Fibroblast of skin of right quadriceps (primary cell): ENCODE results near the gene IL1B.
"Not testable (repeated sequence)": the region's sequence is repeated elsewhere in the genome, so short reads cannot be mapped to it uniquely, and the experiment has no call there.

Experiments
- DNase-seq: peaks from one replicate; pipeline ENCODE4 v3.0.0-alpha.2; 2013

The IL1B gene

DNA sequence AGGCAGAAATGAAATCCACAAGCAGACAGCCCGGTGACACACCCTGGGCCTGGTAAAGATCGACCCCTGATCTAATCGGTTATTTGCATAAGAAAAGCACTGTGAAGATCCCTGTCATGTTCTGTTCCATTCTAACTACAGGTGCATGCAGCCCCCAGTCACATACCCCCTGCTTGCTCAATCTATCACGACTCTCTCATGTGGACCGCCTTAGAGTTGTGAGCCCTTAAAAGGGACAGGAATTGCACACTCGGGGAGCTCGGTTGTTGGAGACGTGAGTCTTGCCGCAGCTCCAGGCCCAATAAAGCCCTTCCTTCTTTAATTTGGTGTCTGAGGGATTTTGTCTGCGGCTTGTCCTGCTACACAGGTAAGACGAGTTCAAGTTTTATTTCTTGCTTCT lies 13.4 kb upstream of the IL1B start:
- no peak for DNase-seq

DNA sequence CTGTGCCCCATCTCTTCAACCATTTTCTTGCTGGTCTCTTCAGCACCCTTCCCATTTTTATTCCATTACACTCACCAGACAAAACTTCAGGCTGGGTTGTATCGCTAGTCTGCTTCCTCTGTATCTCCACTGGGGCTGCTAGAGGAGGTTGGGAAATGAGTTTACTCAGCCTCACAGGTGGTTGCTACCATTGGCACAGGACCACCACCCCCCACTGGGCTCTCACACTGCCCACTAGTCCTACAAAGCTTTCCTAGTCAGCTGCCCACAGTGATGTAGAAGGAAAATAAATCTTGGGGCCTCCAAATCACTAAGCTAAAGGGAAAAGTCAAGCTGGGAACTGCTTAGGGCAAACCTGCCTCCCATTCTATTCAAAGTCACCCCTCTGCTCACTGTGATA lies 12.3 kb upstream of the IL1B start:
- DNase-seq = no peak

DNA sequence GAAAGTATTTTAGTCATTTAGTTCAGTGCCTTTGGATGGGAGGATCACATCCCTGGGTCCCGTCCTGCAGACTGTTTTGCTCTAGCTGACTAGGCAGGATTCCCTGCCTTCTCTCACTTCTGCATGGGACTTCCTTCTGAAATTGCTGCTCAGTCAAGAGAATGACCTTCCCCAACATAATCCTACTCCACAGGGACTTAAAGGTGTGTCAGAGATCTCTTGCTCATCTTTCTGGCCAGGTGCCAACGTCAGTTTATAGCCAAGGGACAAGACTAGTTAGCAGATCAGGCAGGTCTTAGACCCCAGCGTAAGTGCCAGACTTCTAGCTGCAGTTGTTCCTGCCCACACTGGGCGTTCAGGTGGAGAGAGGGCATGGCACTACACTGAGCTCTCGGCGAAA lies 9.5 kb upstream of the IL1B start:
- no peak for DNase-seq

DNA sequence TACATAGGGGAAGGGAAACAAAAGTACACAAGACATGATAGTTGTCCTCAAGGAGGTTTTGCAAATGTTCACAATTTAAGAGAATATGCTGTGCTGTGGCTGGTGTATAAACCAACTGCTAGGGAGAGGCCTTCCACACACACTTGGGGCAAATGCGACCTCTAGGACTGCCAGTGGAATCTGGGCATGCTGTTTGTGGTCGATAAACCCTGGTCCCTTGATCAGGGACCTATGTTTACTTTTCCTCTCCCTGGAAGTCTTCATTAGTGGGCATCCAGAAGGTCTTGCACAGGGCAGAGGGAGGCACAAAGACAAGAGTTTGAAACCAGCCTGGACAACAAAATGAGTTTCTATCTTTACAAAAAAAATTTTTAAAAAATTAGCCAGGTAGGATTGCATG lies 7.3 kb upstream of the IL1B start:
- DNase-seq = no peak

DNA sequence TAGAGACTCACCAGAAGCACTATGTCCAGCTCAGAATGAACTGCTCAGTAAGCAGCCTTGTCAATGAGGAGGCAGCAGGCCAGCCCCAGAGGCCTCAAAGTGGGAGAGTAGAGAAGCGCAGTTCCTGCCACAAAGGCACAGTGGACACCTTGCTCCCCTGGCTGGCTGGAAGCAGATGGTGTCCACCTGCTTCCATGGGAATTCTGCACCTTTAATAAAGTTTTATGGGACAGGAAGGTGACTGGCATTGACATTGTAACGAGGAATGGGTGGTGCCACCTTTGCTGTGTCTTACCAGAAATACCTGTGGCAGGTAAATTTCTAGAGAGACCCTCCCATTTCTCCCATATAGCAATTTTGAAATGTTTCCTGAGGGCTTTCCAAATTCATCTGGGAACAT lies 6.7 kb upstream of the IL1B start:
- no peak for DNase-seq

DNA sequence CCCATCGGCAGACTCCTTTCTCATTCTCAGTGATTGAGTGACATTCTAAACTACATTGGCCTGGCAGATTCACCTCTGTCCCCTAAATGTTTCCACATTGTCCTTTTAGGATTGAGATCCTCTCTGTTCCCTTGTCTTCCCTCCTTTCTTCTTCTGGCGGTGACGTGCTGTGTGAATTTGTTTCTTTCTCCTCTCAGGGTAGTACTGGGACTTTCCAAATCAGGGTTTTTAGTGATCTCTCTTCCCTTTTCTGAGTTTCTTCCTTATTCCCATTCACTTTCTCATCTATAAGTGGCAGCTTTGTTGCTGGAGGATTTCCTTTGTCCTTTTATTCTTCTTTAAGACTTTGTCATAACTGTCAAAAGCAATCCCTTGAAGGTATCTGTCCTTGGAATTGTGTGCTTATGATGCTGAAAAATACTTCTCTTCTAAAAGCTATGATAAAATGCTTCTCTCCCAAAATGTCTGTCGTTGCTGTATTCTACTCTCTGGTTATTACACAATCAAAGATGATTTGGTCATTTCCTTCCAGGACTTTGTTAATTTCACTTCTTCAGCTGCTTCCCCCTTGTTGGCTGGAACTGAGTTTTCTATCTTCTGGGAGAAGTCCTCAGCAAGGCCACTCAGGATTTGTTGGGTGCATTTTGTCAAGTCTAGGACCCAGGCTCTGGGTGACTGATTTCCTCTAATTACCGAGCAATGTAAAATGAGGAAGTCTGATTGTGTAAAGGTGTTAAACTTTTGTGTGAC lies 4.9 kb upstream of the IL1B start:
- DNase-seq = no peak

DNA sequence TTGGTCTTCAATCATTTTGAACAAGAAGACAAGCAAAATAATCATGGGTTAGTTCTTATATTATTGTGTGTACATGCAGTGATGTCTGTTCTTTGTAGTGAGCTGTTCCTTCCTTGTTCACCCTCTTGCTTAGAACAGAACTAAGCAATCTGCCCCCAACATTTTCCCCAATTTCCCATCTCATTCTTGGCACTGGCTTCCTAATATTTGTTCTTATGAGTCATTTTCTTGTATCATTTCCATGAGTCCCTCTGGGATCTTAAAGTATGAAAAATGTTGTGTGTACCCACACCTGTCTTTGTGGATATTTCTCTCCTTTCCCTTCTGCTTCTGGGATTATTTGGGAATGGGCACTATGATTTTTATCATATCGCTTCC lies 3.5 kb upstream of the IL1B start:
- DNase-seq = peak; percentile 31

DNA sequence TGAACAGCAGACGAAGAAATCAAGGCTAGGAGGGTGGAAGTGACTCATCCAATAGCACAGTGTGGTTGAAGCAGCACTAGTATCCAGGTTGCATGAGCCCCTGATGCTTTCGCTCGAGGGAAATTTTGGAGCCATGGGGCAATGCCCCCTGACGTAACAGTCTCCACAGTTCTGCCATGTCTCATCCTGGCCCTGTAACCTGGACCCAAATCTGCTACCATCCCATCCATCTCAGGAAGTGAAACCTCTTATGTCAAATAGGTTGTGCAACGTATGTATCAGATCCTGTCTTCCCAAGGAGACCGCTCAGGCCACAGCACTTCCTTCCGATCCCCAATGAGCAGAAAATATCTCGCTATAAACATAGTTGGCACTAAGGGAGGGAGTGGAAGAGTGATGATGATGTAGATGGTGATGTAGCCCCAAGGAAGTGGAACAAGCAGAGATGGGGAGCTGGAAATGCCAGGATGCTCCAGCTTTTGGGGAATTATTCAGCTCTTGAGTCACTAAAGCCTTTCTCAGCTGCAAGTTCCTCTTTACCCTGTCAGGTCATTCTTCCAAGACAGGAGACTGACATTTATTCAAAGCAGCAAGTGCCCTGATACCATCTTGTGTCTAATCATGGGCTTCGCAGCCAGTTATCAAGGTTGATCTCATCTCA lies 3.0 kb upstream of the IL1B start:
- no peak for DNase-seq

DNA sequence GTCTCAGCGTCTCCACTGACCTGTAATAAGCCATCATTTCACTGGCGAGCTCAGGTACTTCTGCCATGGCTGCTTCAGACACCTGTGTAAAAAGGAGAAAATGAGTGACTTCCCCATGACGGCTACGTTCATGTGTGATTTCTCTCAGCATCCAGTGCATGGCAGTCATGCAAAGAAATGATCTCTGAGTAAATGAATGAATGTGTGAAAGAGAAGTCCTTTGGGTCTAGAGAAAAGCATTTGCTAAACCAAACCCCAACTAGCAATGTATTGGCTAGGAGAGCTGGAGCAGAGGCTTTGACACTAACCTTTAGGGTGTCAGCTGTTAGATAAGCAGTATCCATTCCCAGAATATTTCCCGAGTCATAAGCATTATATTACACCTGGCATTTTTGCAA lies 417 bp downstream of the IL1B start:
- no peak for DNase-seq

DNA sequence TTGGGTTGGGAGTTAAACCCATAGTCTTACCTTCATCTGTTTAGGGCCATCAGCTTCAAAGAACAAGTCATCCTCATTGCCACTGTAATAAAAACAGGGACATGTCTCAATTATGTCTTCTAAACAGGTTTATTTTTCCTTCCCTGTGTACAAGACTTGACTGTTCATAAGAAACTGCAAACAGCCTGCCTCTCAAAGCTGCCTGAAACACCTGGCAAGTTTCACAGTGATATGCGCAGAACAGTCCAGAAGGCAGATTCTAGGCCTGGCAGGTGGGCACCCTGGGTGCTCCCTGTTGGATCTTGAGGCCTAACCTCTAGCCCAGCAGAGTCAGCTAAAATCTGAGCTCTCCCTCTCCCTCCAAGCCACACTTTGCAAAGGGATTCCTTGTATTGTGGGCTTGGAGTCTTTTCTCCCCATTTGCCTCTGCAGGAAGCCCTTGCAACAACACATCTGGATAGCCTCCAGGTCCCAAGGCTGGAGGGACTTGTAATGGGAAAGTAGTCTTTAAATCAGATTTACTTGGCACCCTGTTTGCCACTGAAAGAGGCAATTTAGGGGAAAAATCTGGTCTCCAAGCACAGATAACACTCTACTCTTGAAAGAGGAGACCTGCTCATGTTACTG lies 930 bp downstream of the IL1B start:
- no peak for DNase-seq

DNA sequence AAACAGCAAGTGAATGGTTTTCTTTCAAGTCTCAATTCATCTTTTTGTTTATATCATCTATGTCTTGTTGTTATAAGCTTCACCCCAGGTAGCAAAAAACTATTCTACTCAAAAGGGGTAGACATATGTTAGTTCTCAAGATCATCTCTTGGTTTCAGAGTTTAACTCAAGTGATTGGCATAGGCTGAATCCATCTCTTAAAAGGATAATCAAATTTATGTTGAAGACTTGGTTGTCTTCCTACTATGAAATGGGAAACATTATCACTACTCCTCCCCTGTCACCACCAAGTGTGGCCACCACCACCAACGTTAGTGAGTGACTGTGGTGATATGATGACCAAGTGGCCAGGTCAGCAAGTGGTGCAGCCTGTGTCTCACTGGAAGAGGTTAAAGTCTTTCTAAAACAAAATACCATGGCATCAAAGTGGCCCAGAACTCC lies 1.5 kb downstream of the IL1B start:
- no peak for DNase-seq

DNA sequence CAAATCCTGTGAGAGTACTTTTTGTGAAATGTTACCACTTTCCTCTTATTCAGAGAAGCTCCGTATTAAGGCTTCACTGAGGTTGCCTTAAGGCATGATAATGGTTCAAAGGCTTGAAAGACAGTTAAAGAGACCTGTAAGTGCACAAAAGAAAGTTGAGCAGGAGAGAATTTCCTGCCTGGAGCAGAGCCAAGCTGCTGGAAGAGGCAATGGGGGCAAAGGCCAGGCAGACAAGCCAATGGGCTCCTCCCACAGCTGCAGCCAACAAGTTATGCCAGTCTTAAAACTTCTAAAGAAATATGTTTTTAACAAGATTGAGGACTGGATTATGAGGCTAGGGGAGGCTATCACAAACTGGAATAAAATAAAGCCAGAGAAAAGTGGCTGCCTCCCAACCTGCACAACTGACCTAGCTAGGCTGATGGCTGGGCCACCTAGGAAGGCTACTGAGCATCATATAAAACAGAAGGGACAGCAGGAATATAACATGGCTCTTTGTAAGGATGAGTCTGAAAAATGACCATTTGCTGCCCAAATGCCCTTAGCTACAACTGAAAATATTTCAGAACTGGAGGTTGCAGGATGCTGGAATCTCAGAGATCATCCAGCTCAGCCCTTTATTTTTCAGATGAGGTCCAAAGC lies 2.1 kb downstream of the IL1B start:
- DNase-seq = no peak

DNA sequence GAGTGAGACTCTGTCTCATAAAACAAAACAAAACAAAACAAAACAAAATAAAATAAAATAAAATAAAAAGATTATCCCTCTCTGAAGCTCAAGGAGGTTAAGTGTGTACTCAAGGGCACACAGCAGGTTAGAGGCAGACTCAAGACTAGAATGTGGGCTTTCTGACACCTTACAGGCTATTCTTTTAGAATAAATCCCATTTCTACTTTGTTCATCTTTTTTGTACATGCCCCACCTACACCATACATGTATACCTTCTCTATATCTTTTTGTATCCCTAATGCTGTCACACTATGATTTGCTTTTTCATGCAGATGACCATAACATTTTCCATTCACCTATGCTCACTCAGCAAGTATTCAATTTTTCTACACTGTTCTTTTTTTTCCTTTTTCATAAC lies 2.6 kb downstream of the IL1B start:
- DNase-seq = no peak

DNA sequence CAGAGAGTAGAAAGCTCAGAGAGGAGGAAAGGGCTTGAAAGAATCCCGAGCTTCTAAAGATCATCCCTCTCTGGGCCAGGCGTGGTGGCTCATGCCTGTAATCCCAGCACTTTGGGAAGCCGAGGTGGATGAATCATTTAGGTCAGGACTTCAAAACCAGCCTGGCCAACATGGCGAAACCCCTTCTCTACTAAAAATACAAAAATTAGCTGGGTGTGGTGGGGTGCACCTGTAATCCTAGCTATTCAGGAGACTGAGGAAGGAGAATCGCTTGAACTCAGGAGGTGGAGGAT lies 3.0 kb downstream of the IL1B start:
- DNase-seq = not testable (repeated sequence)

DNA sequence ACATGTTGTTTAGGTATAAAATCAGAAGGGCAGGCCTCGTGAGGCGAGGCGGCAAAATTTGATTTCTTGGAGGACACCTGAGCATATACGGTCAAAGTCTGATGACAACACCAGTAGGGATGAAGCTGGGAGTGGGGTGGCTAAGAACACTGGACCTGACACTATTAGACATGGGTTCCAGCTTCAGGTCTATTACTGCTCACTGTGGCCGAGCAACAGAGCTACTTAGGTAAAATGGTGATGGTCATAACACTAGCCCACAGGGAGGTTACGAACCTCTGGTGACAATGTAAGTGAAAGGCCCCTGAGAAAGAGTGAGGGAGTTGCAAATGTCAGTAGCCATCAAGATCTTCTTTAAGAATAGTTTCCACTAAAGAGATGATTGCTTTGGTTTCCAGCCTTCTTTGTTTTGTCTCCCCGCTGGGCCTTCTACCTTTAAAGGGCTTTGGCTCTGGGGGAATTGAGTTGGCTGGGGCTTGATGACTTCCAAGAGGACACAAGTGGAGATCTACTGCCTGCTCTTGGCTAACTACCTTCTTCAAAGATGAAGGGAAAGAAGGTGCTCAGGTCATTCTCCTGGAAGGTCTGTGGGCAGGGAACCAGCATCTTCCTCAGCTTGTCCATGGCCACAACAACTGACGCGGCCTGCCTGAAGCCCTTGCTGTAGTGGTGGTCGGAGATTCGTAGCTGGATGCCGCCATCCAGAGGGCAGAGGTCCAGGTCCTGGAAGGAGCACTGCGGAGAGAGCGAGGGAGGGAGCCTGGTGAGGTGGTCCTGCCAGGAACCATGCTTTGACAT lies 3.5 kb downstream of the IL1B start:
- DNase-seq = no peak

DNA sequence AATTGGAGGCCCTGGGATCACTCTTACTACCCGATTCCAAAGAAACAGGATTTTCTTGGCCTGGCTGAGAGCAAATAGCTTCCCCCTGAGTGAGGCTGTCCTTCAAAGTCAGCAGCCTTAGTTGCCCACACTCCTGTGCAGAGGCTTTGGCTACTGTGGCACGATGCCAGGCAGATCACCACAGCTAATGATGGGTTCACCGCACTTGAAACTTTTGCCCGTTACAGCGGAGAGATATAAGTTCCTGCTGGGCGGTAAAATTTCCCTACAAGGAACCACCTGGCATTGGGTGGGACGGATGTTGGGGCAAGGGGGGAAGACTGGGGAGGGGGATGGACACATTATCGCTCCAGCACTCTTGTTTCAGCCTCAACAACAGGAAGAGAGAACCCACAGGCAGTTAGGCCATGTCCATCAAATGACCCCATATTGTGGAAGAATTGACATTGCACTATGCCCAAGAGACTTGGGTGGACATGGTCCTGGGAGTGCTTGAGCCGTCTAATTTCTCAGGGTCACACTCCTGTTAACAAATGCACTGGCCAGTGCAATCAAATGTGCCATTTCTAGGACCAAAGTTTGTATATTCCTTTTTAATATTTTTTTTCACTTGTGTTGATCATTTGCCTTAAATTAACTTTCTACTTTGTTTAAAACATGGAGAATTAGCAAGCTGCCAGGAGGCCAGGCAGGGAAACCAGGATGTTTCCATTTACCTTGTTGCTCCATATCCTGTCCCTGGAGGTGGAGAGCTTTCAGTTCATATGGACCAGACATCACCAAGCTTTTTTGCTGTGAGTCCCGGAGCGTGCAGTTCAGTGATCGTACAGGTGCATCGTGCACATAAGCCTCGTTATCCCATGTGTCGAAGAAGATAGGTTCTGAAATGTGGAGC lies 4.4 kb downstream of the IL1B start:
- DNase-seq = no peak

DNA sequence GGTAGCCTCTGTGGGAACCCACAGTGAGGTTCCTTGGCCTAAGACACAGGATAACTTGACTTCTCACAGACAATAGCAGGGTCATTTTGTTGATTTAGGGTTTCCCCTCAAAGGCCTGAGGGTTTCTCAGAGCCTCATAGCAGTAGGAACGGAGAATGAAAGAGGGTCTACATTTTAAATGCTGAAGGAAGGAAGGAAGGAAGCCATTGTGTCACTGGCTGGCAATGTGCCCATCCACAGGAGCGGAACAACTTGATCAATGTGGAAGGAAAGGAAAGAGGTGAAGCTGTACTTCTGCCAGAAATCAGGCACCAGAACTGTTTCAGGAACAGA lies 5.1 kb downstream of the IL1B start:
- DNase-seq = no peak

DNA sequence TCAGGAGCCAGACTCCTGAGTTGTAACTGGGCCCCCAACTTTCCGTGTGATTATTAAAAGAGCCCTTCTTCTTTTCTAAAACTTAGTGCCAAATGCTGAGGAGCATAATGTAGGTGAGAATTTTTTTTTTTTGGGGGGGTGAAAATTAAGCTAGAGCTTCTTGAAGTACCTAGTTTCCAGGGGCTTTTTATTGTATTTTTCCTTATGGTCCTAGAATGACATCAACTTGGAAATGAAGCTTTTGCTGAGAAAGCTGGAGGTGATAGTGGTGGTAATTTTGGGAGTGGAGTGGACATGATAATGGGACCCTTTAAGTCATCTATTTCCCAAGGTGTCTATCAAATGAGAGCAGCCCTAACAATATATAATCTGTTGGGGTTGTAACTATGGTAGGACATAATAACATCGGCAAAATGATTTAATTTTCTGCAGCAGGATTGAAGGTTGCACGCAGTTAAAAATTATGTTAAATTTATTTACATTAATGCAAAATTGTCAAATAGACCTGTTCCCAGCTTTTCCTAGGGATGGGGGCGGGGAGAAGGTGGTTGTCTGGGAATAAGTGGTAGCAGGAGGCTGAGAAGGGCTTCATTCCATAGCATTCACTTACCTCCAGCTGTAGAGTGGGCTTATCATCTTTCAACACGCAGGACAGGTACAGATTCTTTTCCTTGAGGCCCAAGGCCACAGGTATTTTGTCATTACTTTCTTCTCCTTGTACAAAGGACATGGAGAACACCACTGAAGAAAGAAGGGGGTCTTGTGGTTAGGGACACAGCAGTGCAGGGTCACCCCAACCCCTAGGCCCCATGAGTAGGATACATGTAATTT lies 5.7 kb downstream of the IL1B start:
- no peak for DNase-seq

DNA sequence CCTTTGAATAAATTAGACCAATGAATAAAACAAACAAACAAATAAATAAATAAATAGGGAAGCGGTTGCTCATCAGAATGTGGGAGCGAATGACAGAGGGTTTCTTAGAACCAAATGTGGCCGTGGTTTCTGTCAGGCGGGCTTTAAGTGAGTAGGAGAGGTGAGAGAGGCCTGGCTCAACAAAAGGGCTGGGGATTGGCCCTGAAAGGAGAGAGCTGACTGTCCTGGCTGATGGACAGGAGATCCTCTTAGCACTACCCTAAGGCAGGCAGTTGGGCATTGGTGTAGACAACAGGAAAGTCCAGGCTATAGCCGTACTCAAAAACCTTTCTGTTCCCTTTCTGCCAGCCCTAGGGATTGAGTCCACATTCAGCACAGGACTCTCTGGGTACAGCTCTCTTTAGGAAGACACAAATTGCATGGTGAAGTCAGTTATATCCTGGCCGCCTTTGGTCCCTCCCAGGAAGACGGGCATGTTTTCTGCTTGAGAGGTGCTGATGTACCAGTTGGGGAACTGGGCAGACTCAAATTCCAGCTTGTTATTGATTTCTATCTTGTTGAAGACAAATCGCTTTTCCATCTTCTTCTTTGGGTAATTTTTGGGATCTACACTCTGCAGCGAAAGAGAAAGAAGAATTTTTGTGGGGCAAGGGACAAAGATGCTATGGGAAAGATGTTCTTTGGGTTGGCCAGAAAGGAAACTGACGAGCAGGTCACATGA lies 6.5 kb downstream of the IL1B start:
- DNase-seq = no peak

DNA sequence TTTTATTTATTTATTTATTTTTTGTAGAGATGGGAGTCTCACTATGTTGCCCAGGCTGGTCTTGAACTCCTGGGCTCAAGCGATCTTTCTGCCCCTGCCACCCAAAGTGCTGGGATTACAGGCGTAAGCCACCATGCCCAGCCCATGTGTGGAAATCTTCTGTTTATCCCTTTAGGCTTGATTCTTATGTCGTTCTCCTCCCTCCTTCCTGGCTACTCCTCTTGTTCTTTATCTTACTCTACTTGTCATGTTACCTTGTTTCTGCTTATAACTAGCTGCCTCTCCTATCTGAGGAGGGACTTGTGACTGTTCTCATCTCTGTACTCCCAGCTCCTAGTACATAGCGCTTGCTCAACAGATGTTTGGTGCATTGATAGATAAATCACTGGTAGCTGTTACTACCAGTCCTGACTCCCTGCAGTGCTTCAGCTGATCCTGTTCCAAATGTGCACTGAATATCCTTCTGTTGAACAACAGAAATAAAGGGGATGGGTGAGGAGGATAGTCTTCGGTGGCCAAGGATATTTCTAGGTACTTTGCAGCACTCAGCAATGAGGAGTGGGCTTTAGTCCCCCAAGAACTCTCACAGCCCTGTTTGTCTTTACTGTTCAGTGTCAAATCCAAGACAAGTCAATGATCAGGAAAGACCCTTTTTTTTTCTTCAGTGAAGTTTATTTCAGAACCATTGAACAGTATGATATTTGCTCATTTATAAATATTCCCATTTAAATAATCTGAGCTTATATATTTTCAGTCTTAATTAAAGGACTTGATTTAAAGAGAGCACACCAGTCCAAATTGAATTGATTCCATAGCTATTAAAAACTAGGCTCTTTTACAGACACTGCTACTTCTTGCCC lies 7.2 kb downstream of the IL1B start:
- no peak for DNase-seq
